Lung (tissue), 12 donors: Measurements from ENCODE around the gene TMED3. TPM values are rescaled to one million over a fixed set of nuclear protein-coding genes. Genes with fewer than 3 reads are reported as not detected.

Experiments
- ATAC-seq: fragments of 200-7000 bp; cut with Tn5 transposase; one replicate; pipeline ENCODE4 v1.9.1; 2020; ENCODE audit warnings: moderate number of reproducible peaks; ENCODE audit not compliant: insufficient read depth, low FRiP score
- DNase-seq, 3 donors: peaks; one replicate each; pipeline ENCODE4 v3.0.0-alpha.2; 2013 to 2017
- H3K27ac ChIP-seq, 2 donors: one replicate each; pipeline ENCODE4 v1.5.1; 2013; ENCODE audit warnings: mild to moderate bottlenecking in 2 of 2, moderate library complexity in 2 of 2, control low read depth in 1 of 2, inconsistent platforms in 1 of 2, low read depth in 1 of 2, low read length in 1 of 2
- H3K27me3 ChIP-seq, 3 donors: one replicate each; pipeline ENCODE4 v1.5.1; 2013; ENCODE audit warnings: low read length in 2 of 3; ENCODE audit not compliant: control insufficient read depth in 3 of 3, insufficient read depth in 3 of 3
- H3K36me3 ChIP-seq, 4 donors: one replicate each; pipeline ENCODE4 v1.5.1; 2013; ENCODE audit warnings: low read length in 4 of 4, mild to moderate bottlenecking in 1 of 4, moderate library complexity in 1 of 4; ENCODE audit not compliant: control insufficient read depth in 4 of 4, insufficient read depth in 4 of 4
- H3K4me1 ChIP-seq, 5 donors: one replicate each; pipeline ENCODE4 v1.5.1; 2013; ENCODE audit warnings: low read length in 5 of 5, mild to moderate bottlenecking in 2 of 5, moderate library complexity in 1 of 5; ENCODE audit not compliant: control insufficient read depth in 5 of 5, insufficient read depth in 5 of 5
- H3K4me3 ChIP-seq: one replicate; pipeline ENCODE4 v1.5.1; 2013; ENCODE audit warnings: mild to moderate bottlenecking, control low read depth, moderate library complexity
- H3K9ac ChIP-seq, 2 donors: one replicate each; pipeline ENCODE4 v1.5.1; 2013; ENCODE audit warnings: low read length in 2 of 2, control low read depth in 1 of 2; ENCODE audit not compliant: insufficient read depth in 1 of 2
- H3K9me3 ChIP-seq, 4 donors: one replicate each; pipeline ENCODE4 v1.5.1; 2013; ENCODE audit warnings: low read length in 3 of 4, mild to moderate bottlenecking in 1 of 4, moderate library complexity in 1 of 4; ENCODE audit not compliant: control insufficient read depth in 4 of 4, insufficient read depth in 3 of 4
- CTCF ChIP-seq: IDR thresholded peaks from 2 replicates; pipeline ENCODE4 v1.5.1; 2012; ENCODE audit warnings: mild to moderate bottlenecking; ENCODE audit errors: control extremely low read depth, extremely low read depth
- WGBS, 2 donors: extraction: QIAGEN DNeasy Blood & Tissue Kit; methylation state at CpG; one replicate each; pipeline ENCODE4 v1.1.7; 2013; 5-methylcytosine and 5-hydroxymethylcytosine counted together
- polyA plus RNA-seq, 2 donors: library from polyadenylated mRNA; stranded (reverse); fragments of 200-250 nt; gene quantifications; one replicate each; pipeline ENCODE4 v1.2.1, GENCODE V29; 2013
- total RNA-seq, 2 donors: library from RNA; depleted of rRNA in 1 of 2; stranded (reverse); fragments of >200 nt in 1 of 2; gene quantifications; one replicate each; pipeline ENCODE4 v1.2.1, GENCODE V29; 2014 to 2021
- donor health status: control.
- donor health status: control.
- donor health status: Bipolar disorder and iron deficiency.
- donor health status: healthy.
- donor health status: DM: yes; HTN: yes; CAD: no.

The TMED3 gene
- total and polyA plus RNA-seq, 4 donors = 45.2 to 88.2 (median 68.9) TPM

DNA sequence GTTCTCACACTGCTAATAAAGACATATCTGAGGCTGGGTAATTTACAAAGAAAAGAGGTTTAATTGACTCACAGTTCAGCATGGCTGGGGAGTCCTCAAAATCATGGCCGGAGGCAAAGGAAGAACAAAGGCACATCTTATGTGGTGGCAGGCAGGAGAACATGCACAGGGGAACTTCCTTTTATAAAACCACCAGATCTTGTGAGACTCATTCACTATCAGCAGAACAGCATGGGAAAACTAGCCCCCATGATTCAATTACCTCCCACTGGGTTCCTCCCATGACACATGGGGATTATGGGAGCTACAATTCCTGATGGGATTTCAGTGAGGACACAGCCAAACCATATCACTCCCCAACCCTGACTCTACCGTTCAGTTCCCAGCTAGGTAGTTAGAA, 61.5 kb downstream of the TMED3 start:
- WGBS, 2 donors = 68 to 77% methylated on average over 2 of the region's 2 CpGs
- ATAC-seq = no peak

More for the DNA sequence above, 61.5 kb downstream of the TMED3 start:
- no peaks in the 10 kb centered on the region for H3K36me3 ChIP-seq
- no peaks in the 10 kb centered on the region for H3K9me3 ChIP-seq
- peaks cover 0 to 23% (median 0%) of the 10 kb centered on the region in 5 donors for H3K4me1 ChIP-seq
- H3K27ac ChIP-seq = no peak overlapping the region
- peaks cover 0 to 6% (median 0%) of the 10 kb centered on the region in 3 donors for H3K27me3 ChIP-seq
- DNase-seq = no peak
- no peak overlapping the region for H3K9ac ChIP-seq
- H3K4me3 ChIP-seq = no peak overlapping the region
- no peak for TF ChIP-seq CTCF

Other genes starting within 250 kb of the TMED3 start
- gene RASGRF1, start 220.3 kb upstream of the TMED3 start, total RNA-seq = 10 to 100 TPM; 20.4 to 71.2 TPM
- 10 to 100 TPM; 10.9 to 28.8 TPM for gene RASGRF1, start 220.3 kb upstream of the TMED3 start, polyA plus RNA-seq
- under 1 TPM in 1 of 2 donors, not detected in 1; 0.03 TPM for gene ANKRD34C, start 28.4 kb upstream of the TMED3 start, total RNA-seq
- gene ANKRD34C, start 28.4 kb upstream of the TMED3 start, polyA plus RNA-seq = under 1 TPM in 1 of 2 donors, not detected in 1; 0.01 TPM
- under 1 TPM; 0.37 TPM for gene MINAR1, start 121.2 kb downstream of the TMED3 start, total RNA-seq
- under 1 TPM; 0.10 to 0.14 TPM for gene MINAR1, start 121.2 kb downstream of the TMED3 start, polyA plus RNA-seq